A673 (cell line): ENCODE results near the gene CEBPA. TPM values are rescaled to one million over a fixed set of nuclear protein-coding genes. Genes with fewer than 3 reads are reported as not detected.

Experiments
- BruUV-seq: library from RNA; stranded (reverse); fragments of 400-500 nt; replicated peaks from 2 replicates; lab custom pipeline; 2021; lab: Mats Ljungman, UMichigan
- CTCF ChIA-PET: fragments of 300-600 bp; sonication (Branson Sonifier 250); formaldehyde crosslinking; loops from one replicate; lab custom pipeline; 2022; ENCODE audit warnings: antibody characterized with exemption; lab: Charles Lee
- POLR2A ChIA-PET: fragments of 300-600 bp; sonication (Branson Sonifier 250); formaldehyde crosslinking; loops from one replicate; lab custom pipeline; 2022; ENCODE audit warnings: antibody characterized with exemption; ENCODE audit not compliant: low non-redundant PET; lab: Charles Lee
- DNase-seq: peaks from one replicate; pipeline ENCODE4 v3.0.0-alpha.2; 2015; ENCODE audit warnings: low spot score
- H3K27ac ChIP-seq: fragments of 200-600 bp; sonication (generic); 2 replicates; pipeline ENCODE4 v1.5.1; 2016; ENCODE audit warnings: mixed run types, low read depth, mild to moderate bottlenecking, mixed read lengths, antibody characterized with exemption, low read length; ENCODE audit not compliant: poor library complexity, severe bottlenecking
- H3K27me3 ChIP-seq: fragments of 200-600 bp; sonication (generic); replicated peaks from 2 replicates; pipeline ENCODE4 v1.6.1; 2017; ENCODE audit warnings: mixed run types, low read depth, mild to moderate bottlenecking, mixed read lengths, antibody characterized with exemption, low read length; ENCODE audit not compliant: insufficient read depth, poor library complexity
- H3K36me3 ChIP-seq: fragments of 200-600 bp; sonication (generic); 2 replicates; pipeline ENCODE4 v1.6.1; 2016; ENCODE audit warnings: mixed run types, mild to moderate bottlenecking, mixed read lengths, antibody characterized with exemption, low read length; ENCODE audit not compliant: insufficient read depth, poor library complexity, severe bottlenecking
- H3K4me1 ChIP-seq: fragments of 200-600 bp; sonication (generic); 2 replicates; pipeline ENCODE4 v1.6.1; 2017; ENCODE audit warnings: mixed run types, mild to moderate bottlenecking, mixed read lengths, antibody characterized with exemption, low read length; ENCODE audit not compliant: insufficient read depth, poor library complexity, severe bottlenecking
- H3K4me3 ChIP-seq: fragments of 200-600 bp; sonication (generic); 2 replicates; pipeline ENCODE4 v1.5.1; 2016; ENCODE audit warnings: low read depth, mixed run types, mild to moderate bottlenecking, mixed read lengths, low read length; ENCODE audit not compliant: poor library complexity, severe bottlenecking
- H3K9me3 ChIP-seq: fragments of 200-600 bp; sonication (generic); 2 replicates; pipeline ENCODE4 v1.6.1; 2016; ENCODE audit warnings: mixed run types, low read depth, mild to moderate bottlenecking, mixed read lengths, antibody characterized with exemption, low read length; ENCODE audit not compliant: poor library complexity, severe bottlenecking
- EZH2 ChIP-seq: fragments of 200-600 bp; sonication (generic); IDR thresholded peaks from 2 replicates; pipeline ENCODE4 v1.6.1; 2017; ENCODE audit warnings: borderline replicate concordance, low read depth, mild to moderate bottlenecking, mixed read lengths, antibody characterized with exemption, low read length; ENCODE audit not compliant: poor library complexity, severe bottlenecking
- intact Hi-C: fragments of 100-400 bp; cut with micrococcal nuclease; formaldehyde crosslinking; loops from one replicate; pipeline ENCODE4 v1.10.0; 2022; ENCODE audit not compliant: unreplicated experiment
- total RNA-seq: library from RNA; stranded (reverse); gene quantifications from 2 replicates; pipeline ENCODE4 v1.2.3, GENCODE V29; 2021
- TF ChIP-seq, protein P1 (sequence below): fragments of 300-800, 200-600 bp; sonication (generic); conservative IDR thresholded peaks from 2 replicates; pipeline ENCODE4 v1.5.1; 2017; ENCODE audit warnings: low read depth, mild to moderate bottlenecking, antibody characterized with exemption, low read length, moderate library complexity, mixed read lengths

CEBPA gene
- total RNA-seq, 1 experiment from 2014 or later, result 1.4 TPM

DNA sequence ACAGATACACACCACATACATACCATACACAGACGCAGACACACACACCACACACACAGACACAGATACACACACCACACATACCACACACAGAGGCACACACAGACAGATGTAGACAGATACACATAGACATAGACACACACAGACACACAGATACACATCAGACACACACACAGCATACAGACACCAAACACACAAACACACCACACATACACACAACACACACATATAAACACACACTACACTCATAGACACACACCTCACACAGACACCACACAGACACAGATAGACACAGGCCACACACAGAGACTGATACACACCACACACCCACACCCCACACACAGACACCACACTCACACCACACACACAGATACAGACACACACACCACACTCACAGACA lies 51.8 kb downstream of the CEBPA start:
- no peaks in the 10 kb centered on the region for H3K27me3 ChIP-seq
- H3K27ac ChIP-seq, result no peak overlapping the region
- intact Hi-C loops, result no loop called here
- no peak for DNase-seq
- H3K4me1 ChIP-seq, result no peaks in the 10 kb centered on the region
- H3K9me3 ChIP-seq, result no peaks in the 10 kb centered on the region
- H3K36me3 ChIP-seq, result no peaks in the 10 kb centered on the region
- POLR2A ChIA-PET, result no interaction called here
- CTCF ChIA-PET, result no interaction called here
- BruUV-seq, result no TSS peak
- H3K4me3 ChIP-seq, result no peak overlapping the region
- TF ChIP-seq, protein P1, sequence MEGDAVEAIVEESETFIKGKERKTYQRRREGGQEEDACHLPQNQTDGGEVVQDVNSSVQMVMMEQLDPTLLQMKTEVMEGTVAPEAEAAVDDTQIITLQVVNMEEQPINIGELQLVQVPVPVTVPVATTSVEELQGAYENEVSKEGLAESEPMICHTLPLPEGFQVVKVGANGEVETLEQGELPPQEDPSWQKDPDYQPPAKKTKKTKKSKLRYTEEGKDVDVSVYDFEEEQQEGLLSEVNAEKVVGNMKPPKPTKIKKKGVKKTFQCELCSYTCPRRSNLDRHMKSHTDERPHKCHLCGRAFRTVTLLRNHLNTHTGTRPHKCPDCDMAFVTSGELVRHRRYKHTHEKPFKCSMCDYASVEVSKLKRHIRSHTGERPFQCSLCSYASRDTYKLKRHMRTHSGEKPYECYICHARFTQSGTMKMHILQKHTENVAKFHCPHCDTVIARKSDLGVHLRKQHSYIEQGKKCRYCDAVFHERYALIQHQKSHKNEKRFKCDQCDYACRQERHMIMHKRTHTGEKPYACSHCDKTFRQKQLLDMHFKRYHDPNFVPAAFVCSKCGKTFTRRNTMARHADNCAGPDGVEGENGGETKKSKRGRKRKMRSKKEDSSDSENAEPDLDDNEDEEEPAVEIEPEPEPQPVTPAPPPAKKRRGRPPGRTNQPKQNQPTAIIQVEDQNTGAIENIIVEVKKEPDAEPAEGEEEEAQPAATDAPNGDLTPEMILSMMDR, result no peak
- no peak for TF ChIP-seq EZH2

Other genes with a start within 250 kb of the CEBPA start
- 10.5 and 12.1 TPM in 2 replicates for gene RHPN2, start 237.6 kb downstream of the CEBPA start, total RNA-seq
- 12.4 and 16.6 TPM in 2 replicates for gene GPATCH1, start 221.4 kb downstream of the CEBPA start, total RNA-seq
- not detected in 2 replicates for gene WDR88, start 170.4 kb downstream of the CEBPA start, total RNA-seq
- 39.4 and 42.0 TPM in 2 replicates for gene LRP3, start 108.2 kb downstream of the CEBPA start, total RNA-seq
- gene SLC7A10, start 76.7 kb downstream of the CEBPA start, total RNA-seq, result 0.17 and 0.28 TPM in 2 replicates
- gene CEBPG, start 71.2 kb upstream of the CEBPA start, total RNA-seq, result 48.6 and 50.5 TPM in 2 replicates
- gene PEPD, start 219.3 kb upstream of the CEBPA start, total RNA-seq, result 73.9 and 82.2 TPM in 2 replicates